Measurements from ENCODE around the gene SAE1. TPM values are rescaled to one million over a fixed set of nuclear protein-coding genes. Genes with fewer than 3 reads are reported as not detected.

Gene SAE1
- polyA plus RNA-seq, 4 donors, result 105 to 132 (median 121) TPM

DNA sequence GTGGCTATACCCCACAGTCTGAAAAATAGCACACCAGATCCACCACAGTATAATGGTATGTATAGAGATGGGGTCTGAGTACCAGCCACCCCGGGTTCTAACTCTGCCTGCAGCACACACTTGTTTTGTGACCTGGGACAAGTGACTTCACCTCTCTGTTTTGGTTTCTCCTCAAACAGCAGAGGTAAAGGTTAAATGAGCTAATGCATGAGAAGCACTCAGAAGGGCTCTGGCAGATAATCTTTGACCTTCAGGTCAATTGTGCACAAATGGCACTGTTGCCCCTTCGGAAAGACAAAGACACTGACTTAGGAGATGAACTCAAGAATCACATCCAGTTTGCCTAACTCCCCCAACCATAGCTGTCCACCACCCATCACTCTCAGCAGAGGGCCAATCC lies 24.8 kb upstream of the SAE1 start:
- no peak for DNase-seq (ENCODE audit: low read depth in 4 of 4, low spot score in 3 of 4)

DNA sequence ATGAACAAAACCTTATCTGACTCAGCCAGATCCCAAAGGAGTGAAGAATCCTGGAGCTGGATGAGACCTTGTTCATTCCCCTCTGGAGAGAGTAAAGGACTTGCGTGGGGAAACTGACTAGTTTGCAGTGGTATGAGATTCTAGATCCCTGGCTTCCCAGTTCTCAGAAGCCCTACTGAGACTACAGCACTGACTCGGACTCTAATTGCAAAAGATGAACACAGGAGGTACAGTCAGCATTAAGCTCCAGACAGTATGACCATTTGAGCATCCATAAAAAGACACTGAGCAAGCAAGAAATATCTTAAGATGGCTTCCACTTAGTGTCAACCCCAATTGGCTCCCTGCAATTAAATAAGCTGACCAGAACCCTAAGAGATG lies 23.8 kb upstream of the SAE1 start:
- no peak for DNase-seq (ENCODE audit: low read depth in 4 of 4, low spot score in 3 of 4)

DNA sequence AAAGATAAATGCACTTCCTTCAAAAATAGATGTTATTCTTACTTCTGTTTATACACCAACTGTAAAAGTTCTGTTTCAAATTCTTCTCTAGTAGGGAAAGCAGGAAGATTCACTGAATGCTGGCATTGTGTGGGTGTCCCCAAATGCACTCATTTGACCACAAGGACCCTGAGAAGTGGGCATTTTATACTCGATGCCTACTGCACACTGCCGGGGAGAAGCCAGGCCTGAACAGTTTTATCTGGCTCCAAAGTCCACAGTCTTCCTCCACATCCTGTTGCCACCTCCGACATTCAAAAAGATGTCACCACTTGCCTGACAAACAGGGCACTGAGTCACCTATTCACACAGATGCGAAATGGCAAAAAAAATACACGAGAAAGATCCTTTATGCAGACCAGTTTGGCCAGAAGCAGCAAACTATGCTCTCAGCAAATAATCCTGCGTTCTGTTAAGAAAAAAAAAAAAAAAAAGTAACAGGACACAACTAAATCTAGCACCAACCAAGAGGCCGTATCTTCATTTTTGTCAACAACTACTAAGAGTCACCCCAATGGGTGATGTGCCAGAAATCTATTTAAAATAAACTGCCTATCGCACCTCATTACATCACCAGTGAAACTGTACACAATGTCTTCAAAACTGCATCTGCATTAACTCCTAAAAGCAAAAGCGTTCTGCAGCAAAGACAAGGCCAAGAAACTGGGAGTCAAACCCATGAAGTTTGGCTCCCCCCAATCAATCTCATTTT lies 23.3 kb upstream of the SAE1 start:
- DNase-seq (ENCODE audit: low read depth in 4 of 4, low spot score in 3 of 4), result no peak

DNA sequence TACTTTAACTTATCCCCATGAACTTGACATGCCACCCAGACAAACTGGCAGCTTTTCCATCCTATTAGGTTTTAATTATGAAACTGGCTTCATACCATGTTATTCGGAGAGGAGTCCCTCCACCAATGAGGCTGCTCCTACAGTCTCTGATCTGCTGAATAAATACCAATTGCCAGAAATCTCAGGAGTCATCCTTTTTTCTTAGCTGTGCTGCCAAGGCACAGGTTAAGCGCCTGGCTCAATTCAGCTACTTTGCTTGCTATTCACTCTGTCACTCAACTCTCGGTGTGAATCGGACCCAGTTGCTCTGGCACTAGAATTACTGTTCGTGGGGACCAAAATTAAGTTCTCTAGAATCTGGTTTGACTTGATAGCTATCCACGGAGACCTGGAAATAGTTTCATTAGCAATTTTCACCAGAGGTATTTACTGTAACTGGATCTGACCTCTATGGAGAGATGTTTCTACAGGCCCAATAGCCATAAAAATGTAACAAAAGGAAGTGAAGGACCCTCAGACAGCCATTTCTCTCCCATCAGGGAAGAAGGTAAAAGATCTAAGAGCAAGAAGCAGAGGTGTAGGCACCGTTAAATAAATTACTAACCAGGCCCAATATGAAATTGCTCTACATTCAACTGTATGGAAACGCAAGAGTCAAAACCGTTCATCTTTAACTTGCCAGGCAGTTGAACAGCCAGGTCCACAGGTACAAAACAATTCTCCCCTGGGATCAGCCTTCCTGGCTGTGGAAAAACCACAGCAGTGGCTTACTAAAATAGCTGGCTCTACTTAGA lies 22.5 kb upstream of the SAE1 start:
- DNase-seq (ENCODE audit: low read depth in 4 of 4, low spot score in 3 of 4), result no peak

DNA sequence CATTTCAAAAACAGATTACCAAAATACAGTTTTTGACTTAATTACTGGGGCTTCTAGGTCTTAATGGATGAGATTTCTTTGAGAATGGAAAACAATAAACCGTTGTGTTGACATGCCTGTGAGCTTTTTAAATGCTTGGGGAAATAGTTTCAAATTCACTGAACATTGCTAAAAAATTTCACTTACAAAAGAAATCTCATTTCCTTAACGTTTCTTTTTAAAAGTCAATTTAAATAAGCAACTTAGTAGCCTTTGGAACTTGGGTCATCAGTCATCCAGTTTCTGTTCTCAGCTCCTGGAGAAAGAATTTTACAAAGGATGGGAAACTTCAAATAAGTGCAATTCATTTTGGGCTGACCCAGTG lies 21.5 kb upstream of the SAE1 start:
- DNase-seq (ENCODE audit: low read depth in 4 of 4, low spot score in 3 of 4), result no peak

DNA sequence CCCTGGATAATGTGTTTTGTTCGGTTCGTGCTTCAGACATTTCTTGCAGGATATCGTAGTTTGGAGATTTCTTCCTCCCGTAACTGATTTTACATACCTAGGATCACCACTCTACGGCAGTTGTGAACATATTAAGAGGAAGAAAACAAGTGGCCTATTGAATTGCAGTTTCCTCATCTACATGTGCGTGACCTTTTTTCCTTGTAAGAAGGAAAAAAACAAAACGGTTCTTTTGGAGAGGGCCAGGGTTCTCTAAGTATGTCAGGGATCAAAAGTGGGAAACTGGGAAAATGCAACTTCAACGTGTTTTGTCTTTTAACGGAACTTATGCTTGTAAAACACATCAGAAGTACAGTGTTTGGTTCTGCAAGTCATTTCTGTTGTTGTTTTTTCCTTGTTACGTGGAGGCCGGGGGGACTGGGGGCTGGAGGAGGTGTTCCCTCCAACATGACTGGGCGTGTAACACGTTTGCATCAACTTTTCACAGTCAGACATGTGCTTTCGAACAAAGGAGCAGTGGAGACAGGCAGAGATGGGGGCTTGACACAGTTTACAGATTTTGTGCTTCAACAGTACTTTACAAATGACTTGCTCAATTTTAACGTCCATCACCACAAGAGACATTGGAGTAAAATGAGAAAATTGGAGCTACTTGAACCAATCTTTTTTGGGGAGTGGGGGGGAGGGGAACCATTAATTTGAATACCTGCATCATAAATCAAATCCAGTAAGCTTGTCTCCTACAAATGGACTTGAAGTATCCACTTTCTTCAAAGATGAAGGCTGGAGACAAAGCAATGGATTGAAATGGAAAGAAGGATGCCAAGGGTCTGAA lies 20.9 kb upstream of the SAE1 start:
- DNase-seq (ENCODE audit: low read depth in 4 of 4, low spot score in 3 of 4), result no peak

DNA sequence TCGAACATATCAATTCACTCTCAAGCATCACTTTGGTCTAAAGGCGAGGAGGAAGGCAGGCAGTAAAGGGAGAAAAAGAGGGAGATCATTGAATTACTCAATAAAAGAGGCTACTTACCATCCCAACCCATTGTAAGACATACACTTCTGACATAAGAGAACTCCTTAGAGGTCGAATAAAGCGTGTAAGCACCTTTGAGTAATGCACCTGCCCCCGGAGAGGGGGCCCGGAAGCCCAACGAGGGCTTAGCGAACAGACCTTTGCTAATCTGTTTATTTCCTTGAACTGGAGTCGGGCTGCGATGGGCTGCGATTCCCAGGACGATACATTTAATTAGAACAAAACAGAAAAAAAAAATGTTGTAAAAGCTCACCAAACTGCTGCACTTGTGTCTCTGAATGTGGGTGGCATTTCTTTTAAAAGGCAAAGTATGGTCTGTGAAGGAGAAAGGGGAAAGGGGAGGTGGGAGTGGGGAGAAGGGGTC lies 20.1 kb upstream of the SAE1 start:
- no peak for DNase-seq (ENCODE audit: low read depth in 4 of 4, low spot score in 3 of 4)

DNA sequence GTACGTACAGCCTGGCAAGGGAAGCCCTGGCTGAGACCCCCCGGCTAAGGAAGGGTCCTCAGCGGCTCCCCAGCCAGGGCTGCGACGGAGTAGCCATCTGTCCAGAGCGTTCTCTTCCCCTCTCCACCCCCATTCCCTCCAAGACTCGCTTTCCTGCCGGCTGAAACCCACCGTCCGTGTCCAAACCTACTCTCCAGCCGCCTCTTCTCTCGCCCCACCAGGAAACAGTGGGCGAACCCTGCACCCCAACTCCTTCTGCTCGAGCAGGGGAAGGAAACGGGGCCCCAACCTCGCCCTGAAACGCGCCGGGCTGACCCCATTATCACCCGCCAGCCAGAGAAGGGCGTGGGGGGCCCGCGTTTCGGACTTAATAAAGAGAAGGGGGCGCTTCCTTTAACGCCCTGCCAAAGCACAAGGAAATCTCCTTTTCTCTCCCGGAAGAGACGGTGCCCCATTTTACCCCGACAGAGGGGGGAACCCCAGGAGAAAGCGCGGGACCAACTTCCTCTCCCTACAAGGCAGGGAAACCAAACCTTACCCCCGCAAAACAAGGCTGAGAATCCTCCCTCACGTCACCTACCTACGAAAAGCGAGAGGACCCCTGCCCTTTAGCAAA lies 19.5 kb upstream of the SAE1 start:
- DNase-seq (ENCODE audit: low read depth in 4 of 4, low spot score in 3 of 4), result no peak

DNA sequence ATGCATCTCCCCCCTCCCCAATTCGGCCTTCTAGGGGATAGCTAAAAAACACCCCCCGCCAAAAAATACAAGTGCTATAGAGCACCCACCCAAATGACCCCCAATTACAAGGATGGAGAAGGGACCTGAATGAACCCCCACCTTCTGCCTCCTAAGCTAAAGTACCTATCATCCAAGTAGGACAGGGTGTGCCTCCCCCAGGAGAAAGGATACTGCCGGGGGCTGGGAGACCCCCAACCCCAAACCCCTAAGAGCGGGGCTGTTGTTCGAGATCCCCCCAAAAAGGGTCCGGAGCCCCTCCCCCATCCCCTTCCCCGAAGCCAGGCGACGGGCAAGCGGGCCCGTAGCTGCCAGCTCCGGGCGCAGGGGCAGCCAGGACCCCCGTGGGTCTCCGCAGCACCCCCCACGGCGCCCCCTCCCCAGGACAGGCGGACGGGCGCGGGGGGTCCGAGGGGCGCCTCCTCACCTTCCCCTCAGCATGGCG lies 18.9 kb upstream of the SAE1 start:
- DNase-seq (ENCODE audit: low read depth in 4 of 4, low spot score in 3 of 4), result no peak

DNA sequence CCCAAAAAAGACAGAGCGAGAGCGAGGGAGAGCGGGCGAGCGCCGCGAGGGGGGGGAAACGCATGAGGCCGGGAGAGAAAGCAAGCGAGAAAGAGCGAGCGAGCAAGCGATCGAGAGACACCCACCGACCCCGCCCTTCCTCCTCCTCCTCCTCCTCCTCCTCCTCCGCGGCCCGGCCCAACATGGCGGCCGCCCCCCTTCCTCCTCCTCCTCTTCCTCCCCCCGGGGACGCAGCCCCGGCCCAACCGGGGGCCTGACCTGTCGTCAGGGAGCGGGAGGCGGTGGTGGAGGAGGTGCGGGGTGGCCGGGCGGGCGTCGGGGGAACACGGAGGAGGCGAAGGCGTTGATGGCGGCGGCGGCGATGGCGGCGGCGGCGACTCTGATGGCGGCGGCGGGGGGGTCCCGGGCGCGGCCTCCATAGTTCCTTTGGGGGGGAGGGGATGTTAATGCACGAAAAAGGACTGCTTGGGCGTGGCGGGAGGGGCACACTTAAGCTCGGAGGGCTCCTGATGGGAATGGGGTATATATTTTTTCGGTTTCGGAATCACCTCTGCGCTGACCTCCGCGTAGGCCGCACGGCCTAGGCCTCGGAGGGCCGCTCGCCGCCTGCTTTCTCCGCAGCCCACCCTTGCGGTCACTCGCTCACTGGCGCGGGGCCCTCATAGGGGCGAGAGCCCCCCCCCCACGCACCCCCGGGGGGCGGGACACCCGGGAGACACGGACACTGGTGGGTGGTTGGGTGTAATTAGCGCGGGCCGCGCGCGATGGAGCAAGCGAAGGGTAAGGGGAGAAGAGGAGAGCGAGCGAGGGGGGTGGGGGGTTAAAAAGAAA lies 18.3 kb upstream of the SAE1 start:
- DNase-seq (ENCODE audit: low read depth in 4 of 4, low spot score in 3 of 4), result peak in 1 of 4 donors; percentile 68

DNA sequence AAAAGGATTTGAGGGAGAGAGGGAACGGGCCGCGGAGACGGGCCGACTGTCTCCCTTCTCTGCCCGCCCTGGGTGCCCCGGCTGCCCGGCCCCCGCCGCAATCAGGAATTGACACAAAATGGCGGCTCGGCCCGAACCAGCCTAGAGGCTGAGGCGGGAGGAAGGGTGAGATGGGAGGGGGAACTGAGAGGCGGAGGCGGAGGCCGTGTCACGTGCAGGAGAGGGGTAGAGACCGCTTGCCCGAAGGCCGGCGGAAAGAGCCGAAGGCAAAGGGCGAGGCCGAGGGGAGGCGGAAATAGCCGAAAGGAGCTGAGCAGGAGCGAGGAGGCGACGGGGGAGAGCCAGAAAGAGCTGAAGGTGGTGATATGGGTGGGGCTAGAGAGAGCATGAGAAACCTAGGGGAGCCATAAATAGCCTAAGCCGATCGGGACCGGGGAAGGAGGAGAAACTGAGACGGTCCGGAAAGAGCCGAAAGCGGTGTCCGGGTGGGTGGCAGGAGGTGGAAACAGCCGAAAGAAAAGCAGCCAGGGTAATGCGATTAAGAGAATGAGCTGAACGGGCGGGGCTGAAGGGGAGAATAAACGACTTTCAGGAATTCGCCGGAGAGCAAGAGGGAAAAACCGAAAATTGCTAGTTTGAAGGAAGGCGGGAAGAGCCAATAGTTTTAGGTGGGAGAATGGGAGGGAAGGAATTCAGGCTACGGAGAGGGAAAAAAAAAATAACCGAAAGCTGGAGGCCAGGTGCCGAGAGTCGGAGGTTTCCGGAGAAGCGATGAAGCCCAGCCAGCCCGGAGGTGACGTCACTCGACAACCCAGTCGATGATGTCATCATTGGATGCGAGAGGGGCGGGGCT lies 17.4 kb upstream of the SAE1 start, which contains the start of gene ZC3H4:
Gene ZC3H4, minus strand, starts transcription at position 780 of the 853 bp plus-strand sequence. CDS start 1,192 bp downstream, outside the sequence.
- DNase-seq (ENCODE audit: low read depth in 4 of 4, low spot score in 3 of 4), result peak; percentile 98 to 99 (median 98)

DNA sequence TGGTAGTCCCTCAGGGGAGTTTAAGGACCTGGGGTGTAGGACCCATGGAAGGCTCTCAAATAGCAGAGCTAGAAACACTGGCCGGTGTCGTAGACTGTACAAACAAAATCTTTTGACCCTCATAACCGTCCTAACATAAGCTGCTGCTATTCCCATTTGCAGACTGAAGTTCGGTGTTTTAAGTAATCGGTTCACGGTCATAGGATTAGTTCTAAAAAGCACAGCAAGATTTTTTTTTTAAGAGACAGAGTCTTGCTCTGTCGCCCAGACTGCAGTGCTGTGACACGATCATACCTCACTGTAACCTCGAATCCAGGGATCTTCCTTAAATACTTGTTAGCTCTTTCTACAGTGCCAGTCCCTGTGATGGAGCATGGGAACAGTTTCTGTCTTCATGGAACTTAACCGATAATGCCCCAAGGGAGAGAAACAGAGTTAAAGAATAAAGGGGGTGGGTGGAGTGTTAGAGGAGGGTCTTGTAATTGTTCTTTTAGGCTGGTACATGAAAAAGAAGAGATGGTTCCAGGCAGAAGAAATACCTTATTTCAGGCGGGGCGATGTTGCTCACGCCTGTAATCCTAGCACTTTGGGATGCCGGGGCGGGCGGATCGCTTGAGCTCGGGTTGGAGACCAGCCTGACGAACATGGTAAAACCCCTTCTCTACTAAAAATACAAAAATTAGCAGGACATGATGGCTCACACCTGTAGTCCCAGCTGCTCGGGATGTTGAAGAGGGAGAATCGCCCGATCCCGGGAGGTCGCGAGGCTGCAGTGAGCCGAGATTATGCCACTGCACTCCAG lies 16.6 kb upstream of the SAE1 start:
- DNase-seq (ENCODE audit: low read depth in 4 of 4, low spot score in 3 of 4), result no peak

DNA sequence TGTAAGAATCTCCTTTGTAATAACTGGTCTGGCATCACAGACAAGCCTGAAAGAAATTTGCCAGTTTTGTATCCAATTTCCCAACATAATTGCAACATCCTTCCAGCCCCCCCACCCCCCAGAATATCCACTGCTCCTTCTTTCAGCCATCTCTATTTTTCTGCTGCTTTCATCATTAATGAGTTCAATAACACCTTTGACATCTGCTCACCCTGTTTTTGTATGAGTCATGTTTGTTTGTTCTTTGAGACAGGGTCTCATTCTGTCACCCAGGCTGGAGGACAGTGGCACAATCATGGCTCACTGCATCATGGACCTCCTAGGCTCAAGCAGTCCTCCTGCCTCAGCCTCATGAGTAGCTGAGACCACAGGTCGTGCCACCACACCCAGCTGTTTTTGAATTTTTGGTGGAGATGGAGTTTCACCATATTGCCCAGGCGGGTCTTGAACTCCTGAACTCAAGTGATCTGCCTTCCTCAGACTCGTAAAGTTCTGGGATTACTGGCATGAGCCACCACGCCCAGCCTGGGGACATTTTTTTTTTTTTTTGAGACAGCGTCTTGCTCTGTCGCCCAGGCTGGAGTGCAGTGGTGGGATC lies 10.1 kb upstream of the SAE1 start:
- no peak for DNase-seq (ENCODE audit: low read depth in 4 of 4, low spot score in 3 of 4)

DNA sequence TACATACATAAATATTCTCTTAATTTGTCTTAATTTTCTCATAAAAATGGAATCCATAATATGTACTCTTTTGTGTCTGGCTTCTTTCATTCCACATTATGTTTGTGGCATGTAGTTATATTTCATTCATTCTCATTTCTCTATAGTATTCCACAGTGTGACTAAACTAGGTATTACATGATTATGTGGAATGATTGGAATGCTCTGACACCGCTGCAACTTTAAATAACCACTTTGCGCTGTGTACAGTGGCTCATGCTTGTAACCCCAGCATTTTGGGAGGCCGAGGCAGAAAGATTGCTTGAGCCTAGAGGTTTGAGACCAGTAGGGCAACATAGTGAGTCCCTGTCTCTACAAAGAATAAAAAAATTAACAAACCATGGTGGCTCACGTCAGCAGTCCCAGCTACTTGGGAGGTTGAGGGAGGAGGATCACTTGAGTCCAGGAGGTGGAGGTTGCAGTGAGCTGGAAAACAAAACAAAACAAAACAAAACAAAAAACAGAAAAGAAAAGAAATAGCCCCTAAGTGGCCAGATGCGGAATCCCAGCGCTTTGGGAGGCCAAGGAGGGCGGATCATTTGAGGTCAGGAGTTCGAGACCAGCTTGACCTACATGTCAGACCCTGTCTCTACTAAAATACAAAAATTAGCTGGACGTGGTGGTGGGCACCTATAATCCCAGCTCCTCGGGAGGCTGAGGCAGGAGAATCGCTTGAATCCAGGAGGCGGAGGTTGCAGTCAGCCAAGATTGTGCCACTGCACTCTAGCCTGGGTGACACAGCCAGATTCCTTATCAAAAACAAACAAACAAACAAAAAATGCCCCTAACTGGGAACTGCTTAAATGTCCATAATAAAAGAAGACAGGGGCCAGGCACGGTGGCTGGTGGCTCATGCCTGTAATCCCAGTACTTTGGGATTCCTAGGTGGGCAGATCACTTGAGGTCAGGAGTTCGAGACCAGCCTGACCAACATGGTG lies 8.0 kb upstream of the SAE1 start:
- no peak for DNase-seq (ENCODE audit: low read depth in 4 of 4, low spot score in 3 of 4)

DNA sequence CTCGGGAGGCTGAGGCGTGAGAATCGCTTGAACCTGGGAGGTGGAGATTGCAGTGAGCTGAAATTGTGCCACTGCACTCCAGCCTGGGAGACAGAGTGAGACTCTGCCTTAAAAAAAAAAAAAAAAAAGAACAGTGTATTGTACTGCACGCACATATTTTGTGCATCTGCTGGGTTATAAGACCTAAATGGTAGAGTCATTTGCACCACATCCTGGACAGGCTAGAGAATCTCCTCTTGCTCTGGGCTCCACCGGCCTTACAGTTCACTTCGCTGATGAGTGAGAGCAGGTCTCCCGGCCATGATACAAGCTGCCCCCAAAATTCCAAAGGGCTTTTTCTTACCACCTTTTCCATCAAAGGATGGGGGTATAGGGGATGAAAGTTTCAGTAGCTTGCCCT lies 7.2 kb upstream of the SAE1 start:
- DNase-seq (ENCODE audit: low read depth in 4 of 4, low spot score in 3 of 4), result no peak

DNA sequence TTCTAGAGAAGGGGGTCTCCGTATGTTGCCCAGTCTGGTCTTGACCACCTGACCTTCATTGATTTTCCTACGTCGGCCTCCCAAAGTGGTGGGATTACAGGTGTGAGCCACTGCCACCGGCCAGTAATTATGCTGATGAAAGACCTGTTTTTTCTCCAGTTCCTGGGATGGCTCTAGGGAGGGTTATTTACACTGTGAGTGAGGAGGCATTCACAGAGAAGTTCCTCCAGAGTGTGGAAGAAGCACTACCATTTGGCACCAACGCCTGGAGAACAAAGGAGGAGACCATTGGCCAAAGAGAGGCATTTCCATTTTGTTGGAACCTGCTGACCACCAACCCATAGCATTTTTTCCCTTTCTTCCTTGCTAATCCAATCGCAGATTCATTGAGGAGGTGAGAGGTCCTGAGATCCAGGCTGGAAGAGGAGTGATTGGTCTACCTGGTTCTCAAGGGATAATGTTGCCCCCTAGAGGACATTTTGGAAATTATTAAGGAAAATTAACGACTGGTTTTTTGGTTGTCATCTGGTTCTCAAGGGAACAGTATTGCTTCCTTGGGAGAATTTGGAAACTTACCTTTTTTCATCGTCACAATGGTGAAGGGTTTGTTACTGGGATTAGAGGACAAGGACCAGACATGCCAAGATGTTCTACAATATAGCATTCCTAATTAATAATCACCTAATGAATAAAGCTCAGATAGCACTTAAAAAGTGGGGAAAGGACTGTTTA lies 5.5 kb upstream of the SAE1 start:
- DNase-seq (ENCODE audit: low read depth in 4 of 4, low spot score in 3 of 4), result no peak

Data from left renal pelvis (tissue), 4 donors.